Measurements from ENCODE around the gene UBE4A.

UBE4A gene

DNA sequence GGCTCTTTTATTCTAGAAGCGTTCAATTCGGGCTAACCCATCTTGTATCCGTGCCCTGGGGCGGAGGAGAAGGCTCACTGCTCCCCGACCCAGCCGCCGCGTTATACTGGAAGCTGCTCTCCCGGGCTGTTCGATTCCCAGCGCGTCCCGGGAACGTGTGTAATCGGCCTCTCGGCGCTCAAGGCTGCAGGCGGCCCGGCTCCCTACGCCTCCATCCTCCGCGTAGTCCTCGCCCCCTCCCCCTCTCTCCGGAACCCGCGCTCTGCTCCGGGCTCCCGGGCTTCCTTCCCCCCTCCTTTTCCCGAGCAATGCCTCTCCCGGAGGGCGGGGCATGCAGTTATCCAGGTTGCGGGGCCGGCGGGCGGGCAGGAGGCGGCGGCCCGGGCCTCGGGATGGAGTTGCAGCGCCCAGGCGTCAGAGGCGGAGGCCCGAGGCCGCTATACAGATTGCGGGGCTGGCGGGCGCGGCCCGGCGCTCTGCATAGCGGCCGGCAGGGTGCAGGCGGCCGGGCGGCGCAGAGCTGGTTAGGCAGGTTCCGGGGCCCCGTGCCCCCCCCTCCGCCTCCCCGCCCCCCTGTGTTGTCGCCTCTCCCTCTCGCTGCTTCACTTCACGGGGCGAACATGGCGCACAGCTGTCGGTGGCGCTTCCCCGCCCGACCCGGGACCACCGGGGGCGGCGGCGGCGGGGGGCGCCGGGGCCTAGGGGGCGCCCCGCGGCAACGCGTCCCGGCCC, 76.7 kb downstream of the UBE4A start, which contains the start of gene KMT2A:
TSS of gene KMT2A (plus strand) at position 600 of the 732 bp plus-strand sequence. CDS start at position 621, 21 bp downstream.
- Histone ChIP-seq H3K4me3 (ENCODE audit: low read length in 2 of 2) (peak within 1 kb of the TSS; percentile 85 to 86), H3K9ac (ENCODE audit: low read depth in 1 of 2, low read length in 2 of 2) (peak within 1 kb of the TSS; percentile 74 to 87), H3K9me3 (ENCODE audit: control insufficient read depth in 2 of 2, low read length in 2 of 2) (no peaks in the 10 kb centered on the region), H3K27me3 (ENCODE audit: control insufficient read depth in 2 of 2, insufficient read depth in 2 of 2, low read length in 2 of 2) (no peaks in the 10 kb centered on the region), H3K27ac (ENCODE audit: low read depth in 2 of 2, low read length in 2 of 2) (peak within 1 kb of the TSS; percentile 81 to 85), H3K4me1 (ENCODE audit: control insufficient read depth in 2 of 2, insufficient read depth in 2 of 2, low read length in 2 of 2) (peaks cover 26 to 30% of the 10 kb centered on the region in 2 donors), H3K36me3 (ENCODE audit: control insufficient read depth in 2 of 2, insufficient read depth in 2 of 2, low read length in 2 of 2) (no peaks in the 10 kb centered on the region)

DNA sequence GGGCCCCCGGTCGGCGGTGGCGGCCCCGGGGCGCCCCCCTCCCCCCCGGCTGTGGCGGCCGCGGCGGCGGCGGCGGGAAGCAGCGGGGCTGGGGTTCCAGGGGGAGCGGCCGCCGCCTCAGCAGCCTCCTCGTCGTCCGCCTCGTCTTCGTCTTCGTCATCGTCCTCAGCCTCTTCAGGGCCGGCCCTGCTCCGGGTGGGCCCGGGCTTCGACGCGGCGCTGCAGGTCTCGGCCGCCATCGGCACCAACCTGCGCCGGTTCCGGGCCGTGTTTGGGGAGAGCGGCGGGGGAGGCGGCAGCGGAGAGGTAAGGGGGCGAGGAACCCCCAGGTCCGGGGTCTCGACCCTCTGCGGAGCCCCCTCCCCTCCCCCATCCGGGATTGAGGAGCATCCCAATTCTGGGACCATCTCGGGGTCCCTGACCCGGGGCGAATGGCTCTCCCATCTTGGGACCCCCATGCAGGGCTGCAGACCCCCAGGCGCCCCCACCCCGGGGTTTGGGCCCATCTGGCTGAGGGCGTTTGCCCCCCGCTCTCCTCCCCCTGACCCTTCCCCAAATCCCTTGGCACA, 77.3 kb downstream of the UBE4A start:
- H3K27me3 ChIP-seq (ENCODE audit: control insufficient read depth in 2 of 2, insufficient read depth in 2 of 2, low read length in 2 of 2), result no peaks in the 10 kb centered on the region
- peak overlapping the region; percentile 69 to 79 for H3K4me3 ChIP-seq (ENCODE audit: low read length in 2 of 2)
- peak overlapping the region; percentile 74 to 87 for H3K9ac ChIP-seq (ENCODE audit: low read depth in 1 of 2, low read length in 2 of 2)
- H3K36me3 ChIP-seq (ENCODE audit: control insufficient read depth in 2 of 2, insufficient read depth in 2 of 2, low read length in 2 of 2), result no peaks in the 10 kb centered on the region
- no peaks in the 10 kb centered on the region for H3K9me3 ChIP-seq (ENCODE audit: control insufficient read depth in 2 of 2, low read length in 2 of 2)
- H3K27ac ChIP-seq (ENCODE audit: low read depth in 2 of 2, low read length in 2 of 2), result peak overlapping the region; percentile 70 to 83
- H3K4me1 ChIP-seq (ENCODE audit: control insufficient read depth in 2 of 2, insufficient read depth in 2 of 2, low read length in 2 of 2), result peaks cover 26 to 30% of the 10 kb centered on the region in 2 donors

DNA sequence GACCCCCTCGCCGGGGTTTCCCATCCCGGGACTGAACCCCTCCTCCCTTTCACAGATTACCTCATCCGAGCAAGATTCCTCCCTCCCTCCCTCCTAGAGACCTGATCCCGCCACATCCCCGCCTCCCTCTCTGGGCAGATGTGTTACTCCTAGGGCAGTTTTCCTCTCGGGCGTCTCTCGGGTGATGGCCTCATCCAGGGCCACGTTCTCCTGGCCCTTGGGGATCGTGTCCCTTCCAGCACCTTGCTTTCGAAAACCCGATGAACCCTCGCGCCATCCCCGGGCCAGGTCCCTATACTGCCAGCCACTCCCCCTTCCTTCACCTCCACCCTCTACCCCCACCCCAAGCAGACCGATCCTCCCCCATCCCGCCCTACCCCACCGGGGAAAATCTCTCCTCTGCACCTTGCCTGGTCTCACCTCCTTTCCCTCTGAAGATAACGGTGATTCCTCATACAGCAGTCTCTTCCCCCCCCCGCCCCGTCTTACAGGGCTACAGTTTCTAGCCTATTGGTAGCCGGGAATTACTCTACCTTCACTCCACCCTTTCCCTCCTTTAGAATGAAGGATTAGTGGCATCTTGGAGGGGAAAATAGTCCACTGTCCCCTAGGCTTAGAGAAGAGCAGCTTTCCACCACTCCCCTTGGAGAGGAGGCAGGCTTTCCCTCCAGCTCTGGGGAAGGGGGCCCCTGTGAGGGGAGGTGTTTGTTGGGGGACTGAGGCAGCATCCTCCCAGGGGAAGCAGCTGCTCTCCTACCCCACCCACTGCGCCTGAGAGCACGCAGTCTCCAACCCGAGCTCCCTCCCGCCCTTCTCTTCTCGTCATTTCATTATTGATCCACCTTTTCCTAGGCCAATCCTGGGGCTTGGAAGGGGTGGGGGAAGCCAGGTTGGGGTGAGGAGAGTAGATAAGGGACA, 78.1 kb downstream of the UBE4A start:
- Histone ChIP-seq H3K27ac (ENCODE audit: low read depth in 2 of 2, low read length in 2 of 2) (peak overlapping the region; percentile 70 to 83), H3K36me3 (ENCODE audit: control insufficient read depth in 2 of 2, insufficient read depth in 2 of 2, low read length in 2 of 2) (no peaks in the 10 kb centered on the region), H3K27me3 (ENCODE audit: control insufficient read depth in 2 of 2, insufficient read depth in 2 of 2, low read length in 2 of 2) (no peaks in the 10 kb centered on the region), H3K4me1 (ENCODE audit: control insufficient read depth in 2 of 2, insufficient read depth in 2 of 2, low read length in 2 of 2) (peaks cover 26 to 30% of the 10 kb centered on the region in 2 donors), H3K4me3 (ENCODE audit: low read length in 2 of 2) (peak overlapping the region; percentile 69 to 79), H3K9ac (ENCODE audit: low read depth in 1 of 2, low read length in 2 of 2) (peak overlapping the region; percentile 74 to 87), H3K9me3 (ENCODE audit: control insufficient read depth in 2 of 2, low read length in 2 of 2) (no peaks in the 10 kb centered on the region)

- Histone ChIP-seq H3K4me1 (ENCODE audit: control insufficient read depth in 2 of 2, insufficient read depth in 2 of 2, low read length in 2 of 2) (peaks cover 32 to 37% of the 10 kb centered on the region in 2 donors), H3K27me3 (ENCODE audit: control insufficient read depth in 2 of 2, insufficient read depth in 2 of 2, low read length in 2 of 2) (no peaks in the 10 kb centered on the region), H3K27ac (ENCODE audit: low read depth in 2 of 2, low read length in 2 of 2) (peak overlapping the region; percentile 70 to 83), H3K9me3 (ENCODE audit: control insufficient read depth in 2 of 2, low read length in 2 of 2) (no peaks in the 10 kb centered on the region), H3K36me3 (ENCODE audit: control insufficient read depth in 2 of 2, insufficient read depth in 2 of 2, low read length in 2 of 2) (no peaks in the 10 kb centered on the region), H3K4me3 (ENCODE audit: low read length in 2 of 2) (peak overlapping the region; percentile 69 to 79), H3K9ac (ENCODE audit: low read depth in 1 of 2, low read length in 2 of 2) (peak overlapping the region; percentile 66 to 87)
Observed at GRCh38 chr11:118438314-118438931, 79.0 kb downstream of the UBE4A start.

- Histone ChIP-seq H3K36me3 (ENCODE audit: control insufficient read depth in 2 of 2, insufficient read depth in 2 of 2, low read length in 2 of 2) (no peaks in the 10 kb centered on the region), H3K4me1 (ENCODE audit: control insufficient read depth in 2 of 2, insufficient read depth in 2 of 2, low read length in 2 of 2) (peaks cover 27 to 36% of the 10 kb centered on the region in 2 donors), H3K9me3 (ENCODE audit: control insufficient read depth in 2 of 2, low read length in 2 of 2) (no peaks in the 10 kb centered on the region), H3K4me3 (ENCODE audit: low read length in 2 of 2) (no peak overlapping the region), H3K9ac (ENCODE audit: low read depth in 1 of 2, low read length in 2 of 2) (no peak overlapping the region), H3K27me3 (ENCODE audit: control insufficient read depth in 2 of 2, insufficient read depth in 2 of 2, low read length in 2 of 2) (no peaks in the 10 kb centered on the region), H3K27ac (ENCODE audit: low read depth in 2 of 2, low read length in 2 of 2) (no peak overlapping the region)
Observed at GRCh38 chr11:118439646-118440045, 80.2 kb downstream of the UBE4A start.

DNA sequence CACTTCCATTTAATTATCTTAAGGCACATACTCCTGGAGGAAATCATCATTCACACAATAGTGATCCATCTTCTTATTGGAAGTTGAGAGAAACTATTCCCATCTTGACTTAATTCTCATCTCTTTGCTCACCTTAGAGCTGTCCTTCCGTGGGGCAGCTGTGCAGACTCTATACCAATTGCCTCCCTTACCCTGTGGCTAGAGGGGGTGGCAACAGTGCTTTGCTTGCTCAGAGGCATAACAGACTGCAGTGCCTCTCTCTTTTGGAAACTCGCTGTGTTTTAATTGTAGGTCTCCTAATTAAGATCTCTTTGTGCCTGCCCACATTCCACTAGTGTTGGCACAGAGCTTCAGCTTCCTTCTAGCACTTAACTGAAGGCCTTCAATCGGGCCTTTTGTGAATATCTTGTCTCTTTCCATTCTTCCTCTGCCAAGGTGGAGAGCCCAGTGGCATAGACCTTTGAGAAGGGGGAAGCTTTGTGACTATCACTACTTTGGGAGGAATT, 82.4 kb downstream of the UBE4A start:
- H3K27me3 ChIP-seq (ENCODE audit: control insufficient read depth in 2 of 2, insufficient read depth in 2 of 2, low read length in 2 of 2), result no peaks in the 10 kb centered on the region
- no peaks in the 10 kb centered on the region for H3K36me3 ChIP-seq (ENCODE audit: control insufficient read depth in 2 of 2, insufficient read depth in 2 of 2, low read length in 2 of 2)
- H3K27ac ChIP-seq (ENCODE audit: low read depth in 2 of 2, low read length in 2 of 2), result no peak overlapping the region
- no peak overlapping the region for H3K4me3 ChIP-seq (ENCODE audit: low read length in 2 of 2)
- no peaks in the 10 kb centered on the region for H3K9me3 ChIP-seq (ENCODE audit: control insufficient read depth in 2 of 2, low read length in 2 of 2)
- H3K4me1 ChIP-seq (ENCODE audit: control insufficient read depth in 2 of 2, insufficient read depth in 2 of 2, low read length in 2 of 2), result peaks cover 22 to 33% of the 10 kb centered on the region in 2 donors
- no peak overlapping the region for H3K9ac ChIP-seq (ENCODE audit: low read depth in 1 of 2, low read length in 2 of 2)

DNA sequence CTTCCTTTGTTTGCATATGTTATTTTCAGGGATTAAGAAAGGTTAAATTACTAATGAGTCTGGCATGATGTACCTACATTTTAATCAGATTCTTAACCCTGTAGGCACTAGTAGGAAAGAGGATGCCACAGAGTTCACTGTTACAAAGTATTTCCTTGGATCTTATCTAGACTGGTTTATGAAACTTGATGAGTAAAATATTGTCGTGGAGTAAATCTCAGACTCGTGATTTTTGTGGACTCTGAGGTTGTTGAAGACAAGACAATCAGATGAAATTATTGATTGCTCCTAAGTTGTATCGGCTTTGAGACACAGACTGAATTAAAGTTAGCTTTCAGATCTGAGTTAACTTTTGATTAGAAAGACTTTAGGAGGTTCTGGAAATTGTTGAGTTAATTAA, 82.9 kb downstream of the UBE4A start:
- Histone ChIP-seq H3K27me3 (ENCODE audit: control insufficient read depth in 2 of 2, insufficient read depth in 2 of 2, low read length in 2 of 2) (no peaks in the 10 kb centered on the region), H3K4me3 (ENCODE audit: low read length in 2 of 2) (no peak overlapping the region), H3K36me3 (ENCODE audit: control insufficient read depth in 2 of 2, insufficient read depth in 2 of 2, low read length in 2 of 2) (peaks cover 0 to 1% of the 10 kb centered on the region in 2 donors), H3K9ac (ENCODE audit: low read depth in 1 of 2, low read length in 2 of 2) (no peak overlapping the region), H3K27ac (ENCODE audit: low read depth in 2 of 2, low read length in 2 of 2) (no peak overlapping the region), H3K4me1 (ENCODE audit: control insufficient read depth in 2 of 2, insufficient read depth in 2 of 2, low read length in 2 of 2) (peaks cover 22 to 32% of the 10 kb centered on the region in 2 donors), H3K9me3 (ENCODE audit: control insufficient read depth in 2 of 2, low read length in 2 of 2) (no peaks in the 10 kb centered on the region)

GRCh38 chr11:118442908-118443589, 83.6 kb downstream of the UBE4A start:
- no peak overlapping the region for H3K9ac ChIP-seq (ENCODE audit: low read depth in 1 of 2, low read length in 2 of 2)
- no peak overlapping the region for H3K27ac ChIP-seq (ENCODE audit: low read depth in 2 of 2, low read length in 2 of 2)
- H3K4me3 ChIP-seq (ENCODE audit: low read length in 2 of 2), result no peak overlapping the region
- peaks cover 17 to 25% of the 10 kb centered on the region in 2 donors for H3K4me1 ChIP-seq (ENCODE audit: control insufficient read depth in 2 of 2, insufficient read depth in 2 of 2, low read length in 2 of 2)
- H3K27me3 ChIP-seq (ENCODE audit: control insufficient read depth in 2 of 2, insufficient read depth in 2 of 2, low read length in 2 of 2), result no peaks in the 10 kb centered on the region
- H3K9me3 ChIP-seq (ENCODE audit: control insufficient read depth in 2 of 2, low read length in 2 of 2), result no peaks in the 10 kb centered on the region
- H3K36me3 ChIP-seq (ENCODE audit: control insufficient read depth in 2 of 2, insufficient read depth in 2 of 2, low read length in 2 of 2), result peaks cover 5 to 7% of the 10 kb centered on the region in 2 donors

GRCh38 chr11:118443590-118444218, 84.3 kb downstream of the UBE4A start:
- Histone ChIP-seq H3K9ac (ENCODE audit: low read depth in 1 of 2, low read length in 2 of 2) (no peak overlapping the region), H3K4me1 (ENCODE audit: control insufficient read depth in 2 of 2, insufficient read depth in 2 of 2, low read length in 2 of 2) (peaks cover 10 to 18% of the 10 kb centered on the region in 2 donors)

More at GRCh38 chr11:118443590-118444218, 84.3 kb downstream of the UBE4A start:
- H3K9me3 ChIP-seq (ENCODE audit: control insufficient read depth in 2 of 2, low read length in 2 of 2), result no peaks in the 10 kb centered on the region
- no peak overlapping the region for H3K27ac ChIP-seq (ENCODE audit: low read depth in 2 of 2, low read length in 2 of 2)
- no peak overlapping the region for H3K4me3 ChIP-seq (ENCODE audit: low read length in 2 of 2)
- H3K27me3 ChIP-seq (ENCODE audit: control insufficient read depth in 2 of 2, insufficient read depth in 2 of 2, low read length in 2 of 2), result no peaks in the 10 kb centered on the region
- H3K36me3 ChIP-seq (ENCODE audit: control insufficient read depth in 2 of 2, insufficient read depth in 2 of 2, low read length in 2 of 2), result peaks cover 5 to 7% of the 10 kb centered on the region in 2 donors

Data from mucosa of rectum (tissue), 2 donors.